Femur (tissue), 1 donor: ENCODE measurements around the gene CELA3B.
"Not testable (repeated sequence)": the region's sequence is repeated elsewhere in the genome, so short reads cannot be mapped to it uniquely, and the experiment has no call there.

ENCODE experiments used
- DNase-seq: peaks from one replicate; pipeline ENCODE4 v3.0.0-alpha.2; 2017

Gene CELA3B

DNA sequence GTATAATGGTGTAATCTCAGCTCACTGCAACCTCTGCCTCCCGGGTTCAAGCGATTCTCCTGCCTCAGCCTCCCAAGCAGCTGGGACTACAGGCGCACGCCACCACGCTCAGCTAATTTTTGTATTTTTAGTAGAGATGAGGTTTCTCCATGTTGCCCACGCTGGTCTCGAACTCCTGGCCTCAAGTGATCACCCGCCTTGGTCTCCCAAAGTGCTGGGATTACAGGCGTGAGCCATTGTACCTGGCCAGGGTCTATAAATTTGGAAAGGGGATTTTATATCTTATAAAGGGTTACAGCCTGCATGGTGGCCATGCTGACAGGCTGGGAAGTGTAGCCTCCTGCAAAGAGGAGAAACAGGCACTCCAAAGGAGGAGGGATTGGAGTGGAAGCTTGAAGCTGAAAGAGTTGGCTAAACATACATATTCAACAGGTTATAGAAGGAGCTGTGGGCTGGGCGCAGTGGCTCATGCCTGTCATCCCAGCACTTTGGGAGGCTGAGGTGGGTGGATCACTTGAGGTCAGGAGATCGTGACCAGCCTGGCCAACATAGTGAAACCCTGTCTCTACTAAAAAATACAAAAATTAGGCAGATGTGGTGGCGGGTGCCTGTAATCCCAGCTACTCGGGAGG is 37.9 kb downstream of the CELA3B start:
- DNase-seq, result not testable (repeated sequence)

GRCh38 chr1:22018583-22019559 is 42.0 kb downstream of the CELA3B start:
- DNase-seq, result peak; percentile 50

- DNase-seq, result no peak
Observed at GRCh38 chr1:22021061-22021460, 44.2 kb downstream of the CELA3B start.

- peak; percentile 86 for DNase-seq
Observed at GRCh38 chr1:22024485-22025367, 47.9 kb downstream of the CELA3B start.

- DNase-seq, result peak; percentile 95
Observed at GRCh38 chr1:22025368-22026155, 48.7 kb downstream of the CELA3B start.

DNA sequence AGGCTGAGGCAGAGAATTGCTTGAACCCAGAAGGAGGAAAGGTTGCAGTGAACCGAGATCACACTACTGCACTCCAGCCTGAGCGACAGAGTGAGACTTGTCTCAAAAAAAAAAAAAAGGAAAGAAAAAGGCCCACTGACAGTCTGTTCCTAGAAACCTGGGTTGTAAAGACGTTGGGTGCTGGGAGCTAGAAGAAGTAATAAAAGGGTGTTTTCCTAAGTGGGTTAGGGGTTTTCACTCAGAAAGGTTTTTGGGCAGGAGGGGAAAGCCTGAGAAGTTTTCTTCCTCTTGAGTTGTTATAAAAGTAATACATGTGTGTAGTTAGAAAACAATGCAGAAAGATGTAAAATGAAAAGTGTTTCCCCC is 50.1 kb downstream of the CELA3B start:
- no peak for DNase-seq

GRCh38 chr1:22030057-22030456 is 53.2 kb downstream of the CELA3B start:
- DNase-seq, result no peak

DNA sequence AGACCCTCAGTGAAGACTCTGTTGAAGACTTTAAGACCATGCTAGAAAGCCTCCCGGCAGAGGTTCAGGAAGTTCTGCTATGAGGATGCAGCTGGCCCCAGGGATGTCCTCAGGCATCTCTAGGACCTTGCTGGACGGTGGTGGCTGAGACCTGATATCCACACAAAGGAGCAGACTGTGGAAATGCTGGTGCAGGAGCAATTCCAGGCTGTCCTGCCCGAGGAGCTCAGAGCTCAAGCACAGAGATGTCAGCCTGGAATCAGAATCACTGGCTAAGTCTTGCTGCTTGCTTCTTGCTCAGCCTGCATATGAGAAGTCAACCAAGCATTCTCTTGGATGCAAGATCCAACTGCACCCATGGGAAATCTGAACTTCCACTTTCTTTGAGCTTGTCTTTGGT is 53.7 kb downstream of the CELA3B start:
- DNase-seq, result no peak

DNA sequence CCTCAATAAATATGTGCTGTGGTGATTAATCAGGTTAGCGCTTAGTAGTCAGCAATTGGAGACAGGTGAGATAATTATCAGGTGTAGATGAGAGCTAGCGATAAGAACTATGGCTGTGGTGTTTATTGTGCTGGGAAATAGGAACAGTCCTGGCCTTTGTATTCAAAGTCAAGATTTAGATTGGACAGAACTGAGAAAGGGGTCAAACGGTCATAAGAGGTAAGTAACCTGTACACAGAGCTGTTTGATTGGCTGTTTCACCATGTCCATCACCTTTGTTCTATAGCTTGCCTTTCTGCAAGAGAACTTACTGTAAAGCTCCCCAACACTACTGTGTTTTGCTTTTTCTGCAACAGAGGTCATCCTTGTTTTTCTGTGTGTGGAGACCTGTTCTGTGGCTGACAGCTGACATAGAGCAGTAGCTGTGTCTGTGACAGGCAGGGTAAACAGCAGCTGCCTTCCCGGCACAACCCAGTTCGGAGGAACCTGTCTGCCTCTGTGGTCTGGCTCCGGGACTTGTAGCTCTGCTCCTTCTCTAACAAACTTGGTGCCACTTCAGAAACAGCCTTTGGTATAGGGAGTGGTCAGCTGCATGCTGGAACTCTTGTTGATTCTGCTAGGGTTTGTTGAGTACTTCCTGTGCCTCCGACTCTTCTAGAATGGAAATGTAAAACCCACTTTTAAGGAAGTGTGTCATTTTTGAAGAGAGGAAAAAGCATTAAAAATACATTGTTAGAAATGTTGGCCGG is 54.6 kb downstream of the CELA3B start:
- DNase-seq, result peak; percentile 50

GRCh38 chr1:22034834-22035233 is 58.0 kb downstream of the CELA3B start:
- DNase-seq, result not testable (repeated sequence)

DNA sequence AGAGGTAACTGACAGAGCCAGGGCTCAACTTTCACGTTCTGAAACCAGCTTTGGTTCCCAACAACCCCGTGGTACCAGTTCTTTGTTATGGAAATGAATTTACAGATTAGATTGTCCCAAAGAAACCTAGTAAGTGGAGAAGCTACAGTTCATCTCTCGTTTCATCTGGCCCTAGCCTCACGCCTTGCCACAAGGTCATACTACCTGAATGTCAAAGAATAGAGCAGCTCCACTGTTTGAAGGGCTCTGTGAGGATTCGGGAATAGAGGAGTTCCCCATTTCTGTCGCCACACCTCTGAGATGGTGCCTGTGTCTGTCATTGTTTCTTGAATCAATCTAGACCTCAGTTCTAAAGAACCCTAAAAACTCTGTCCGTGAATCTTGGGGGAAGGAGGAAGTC is 60.7 kb downstream of the CELA3B start:
- no peak for DNase-seq

GRCh38 chr1:22038036-22038435 is 61.2 kb downstream of the CELA3B start:
- DNase-seq, result peak; percentile 79
